GDM1 (cell line): Measurements from ENCODE around the gene DCAF4.

Source experiments
- DNase-seq: peaks from one replicate; lab custom pipeline; 2025; lab: John Stamatoyannopoulos, UW

The DCAF4 gene

DNA sequence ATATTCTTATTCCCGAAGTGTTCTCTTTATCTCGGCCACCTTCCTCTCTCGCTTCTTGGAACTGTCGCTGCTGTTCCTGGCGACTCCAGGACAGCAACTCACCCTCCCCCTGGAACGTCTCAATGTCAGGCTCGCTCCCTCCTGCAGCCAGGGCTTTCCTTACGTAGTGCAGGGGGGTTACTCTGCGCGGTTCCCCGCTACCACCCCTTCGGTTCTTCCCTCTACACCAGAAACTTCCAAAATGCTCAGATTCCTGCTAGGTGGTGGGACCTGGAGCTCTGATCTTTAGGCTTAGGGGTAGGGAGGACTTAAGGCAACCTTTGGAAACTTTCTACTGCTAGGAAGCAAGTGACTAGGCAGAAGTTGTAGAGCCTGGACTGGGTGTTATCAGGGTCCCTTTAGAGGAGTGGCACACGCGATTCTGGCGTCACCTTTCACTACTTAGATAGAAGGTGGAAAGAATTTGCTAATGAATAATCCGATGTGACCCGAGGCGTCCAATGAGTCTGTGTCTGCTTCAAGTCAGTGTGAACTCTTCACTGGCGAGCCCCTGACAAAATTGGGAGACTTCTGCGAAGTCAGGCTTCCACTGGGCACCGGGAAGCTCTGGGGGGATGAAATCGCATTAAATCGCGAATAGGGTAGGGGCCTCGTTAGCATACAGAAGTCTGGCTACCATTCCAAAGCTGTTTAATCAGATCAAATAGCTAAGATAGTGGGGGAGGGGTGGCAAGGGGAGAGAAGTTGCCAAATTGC lies 31.5 kb upstream of the DCAF4 start:
- no peak for DNase-seq

DNA sequence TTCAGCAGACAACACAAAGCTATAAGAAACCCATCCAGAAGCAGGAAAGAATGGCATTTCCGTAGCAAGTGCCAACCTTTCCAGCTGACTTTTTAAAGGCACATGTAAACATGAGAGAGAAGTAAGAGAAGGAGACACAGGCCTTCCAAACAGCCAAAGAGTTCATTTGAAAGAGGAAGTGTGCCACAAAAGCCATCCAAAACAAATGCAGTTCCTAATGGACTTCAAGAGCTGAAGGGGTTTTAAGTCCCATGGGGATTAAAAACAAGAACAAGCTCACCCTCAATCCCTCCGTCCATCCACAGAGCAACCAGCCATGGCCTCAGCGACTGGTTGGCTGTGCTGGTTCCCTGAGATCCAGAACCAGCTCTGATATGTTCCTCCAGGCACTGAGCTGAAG lies 27.8 kb upstream of the DCAF4 start:
- no peak for DNase-seq

DNA sequence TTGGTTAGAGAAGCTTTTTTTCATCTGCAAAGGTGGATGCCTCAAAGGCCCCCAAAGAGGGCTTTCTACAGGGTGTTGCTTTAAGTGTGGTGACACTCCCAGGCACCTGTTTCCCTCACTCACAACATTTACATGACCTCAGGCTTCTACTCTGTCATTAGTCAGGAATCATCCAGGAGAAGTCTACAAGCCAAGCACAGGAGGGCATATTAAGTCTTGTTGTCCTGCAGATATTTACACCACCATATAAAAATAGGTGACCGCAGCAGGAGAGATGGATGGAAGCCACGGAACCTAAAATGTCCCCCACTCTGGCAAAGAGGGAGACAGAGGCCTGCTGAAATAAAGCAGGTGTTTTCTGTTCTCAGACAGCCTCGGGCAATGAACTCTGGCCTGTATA lies 24.9 kb upstream of the DCAF4 start:
- no peak for DNase-seq

DNA sequence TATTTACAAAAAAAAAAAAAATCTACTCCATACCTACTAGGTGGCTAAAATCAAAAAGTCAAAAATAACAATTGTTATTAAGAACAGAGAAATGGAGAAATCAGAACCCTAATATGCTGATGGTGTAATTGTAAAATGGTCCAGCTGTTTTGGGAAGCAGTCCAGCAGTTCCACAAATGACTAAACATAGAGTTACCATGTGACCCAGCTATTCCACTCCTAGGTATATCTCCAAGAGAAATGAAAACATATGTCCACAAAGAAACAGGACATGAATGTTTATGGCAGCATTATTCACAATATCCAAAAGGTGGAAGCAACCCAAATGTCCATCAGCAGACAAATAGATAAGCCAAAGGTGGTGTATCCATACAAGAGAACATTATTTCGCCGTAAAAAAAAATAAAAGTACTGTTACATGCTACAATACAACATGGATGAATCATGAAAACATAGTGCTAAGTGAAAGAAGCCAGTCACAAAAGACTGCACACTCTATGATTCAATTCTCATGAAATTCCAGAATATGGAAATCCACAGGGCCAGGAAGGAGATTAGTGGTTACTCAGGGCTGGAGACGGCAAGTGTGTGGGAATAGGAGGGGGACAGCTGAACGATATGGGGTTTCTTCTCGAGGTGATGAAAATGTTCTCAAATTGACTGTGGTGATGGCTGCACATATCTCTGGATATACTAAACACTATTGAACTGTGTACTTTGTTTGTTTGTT lies 23.3 kb upstream of the DCAF4 start:
- DNase-seq: no peak

- DNase-seq: no peak
These were observed 22.5 kb upstream of the DCAF4 start for GRCh38 chr14:72903716-72904115.

GRCh38 chr14:72904218-72904617 lies 22.0 kb upstream of the DCAF4 start:
- no peak for DNase-seq

- DNase-seq: peak; percentile 37
These were observed 21.3 kb upstream of the DCAF4 start for GRCh38 chr14:72904840-72905561.

GRCh38 chr14:72906316-72906715 lies 19.9 kb upstream of the DCAF4 start:
- DNase-seq: no peak

DNA sequence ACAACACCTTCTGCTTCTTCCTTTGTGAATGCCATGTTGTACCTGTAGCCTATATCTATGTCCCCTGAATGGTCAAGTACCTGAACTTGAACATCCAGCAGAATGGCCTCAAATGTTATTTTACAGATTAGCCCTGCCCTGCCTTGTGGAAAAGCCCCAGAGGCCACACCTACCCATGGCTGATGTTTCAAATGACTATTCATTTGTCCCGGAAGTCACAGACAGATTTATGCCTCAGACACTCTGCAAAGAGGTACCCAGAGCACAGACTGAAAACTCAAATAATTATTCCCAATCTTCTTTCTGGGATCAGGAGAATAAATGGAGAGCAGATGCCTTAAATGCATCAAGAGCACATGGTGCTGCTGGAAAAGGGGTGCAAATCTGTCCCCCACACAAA lies 19.4 kb upstream of the DCAF4 start:
- no peak for DNase-seq

GRCh38 chr14:72907886-72908285 lies 18.4 kb upstream of the DCAF4 start:
- no peak for DNase-seq

- DNase-seq: no peak
These were observed 17.1 kb upstream of the DCAF4 start for GRCh38 chr14:72909163-72909562.

DNA sequence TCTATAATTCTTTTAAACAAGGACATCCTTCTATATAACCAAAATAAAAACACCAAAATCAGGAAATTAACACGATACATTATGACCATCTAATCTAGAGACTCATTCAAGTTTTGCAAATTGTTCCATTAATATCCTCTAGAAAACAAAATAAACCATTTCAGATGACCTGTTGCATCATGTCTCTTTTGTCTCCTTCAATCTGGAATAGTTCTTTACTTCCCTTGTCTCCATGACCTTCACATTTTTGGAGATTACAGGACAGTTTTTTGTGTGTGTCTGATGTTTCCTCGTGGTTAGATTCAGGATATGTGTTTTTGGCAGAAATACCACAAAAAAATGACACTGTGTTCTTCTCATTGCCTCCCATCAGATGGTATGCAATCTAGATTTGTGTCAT lies 12.5 kb upstream of the DCAF4 start:
- DNase-seq: no peak

- no peak for DNase-seq
These were observed 10.1 kb upstream of the DCAF4 start for GRCh38 chr14:72916174-72916573.

GRCh38 chr14:72917094-72917802 lies 9.0 kb upstream of the DCAF4 start:
- no peak for DNase-seq

DNA sequence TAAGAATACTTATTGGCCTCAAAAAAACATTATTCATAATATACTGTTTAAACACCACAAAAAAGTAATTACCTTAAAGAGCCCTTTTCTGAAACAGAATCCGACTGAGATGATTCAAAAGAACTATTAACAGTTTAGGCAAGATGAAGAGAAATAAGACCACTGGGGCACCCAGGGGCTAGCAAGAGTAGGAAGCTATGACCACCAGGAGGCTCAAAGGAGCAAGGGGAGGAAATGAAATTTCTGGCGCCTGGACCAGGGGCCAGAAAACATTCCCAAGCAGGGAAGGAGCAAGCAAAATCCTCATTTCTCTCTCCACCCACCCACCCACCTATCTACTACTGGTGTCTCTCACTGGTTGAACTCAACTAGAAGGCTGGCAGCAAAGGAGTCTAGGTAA lies 6.3 kb upstream of the DCAF4 start:
- DNase-seq: no peak

DNA sequence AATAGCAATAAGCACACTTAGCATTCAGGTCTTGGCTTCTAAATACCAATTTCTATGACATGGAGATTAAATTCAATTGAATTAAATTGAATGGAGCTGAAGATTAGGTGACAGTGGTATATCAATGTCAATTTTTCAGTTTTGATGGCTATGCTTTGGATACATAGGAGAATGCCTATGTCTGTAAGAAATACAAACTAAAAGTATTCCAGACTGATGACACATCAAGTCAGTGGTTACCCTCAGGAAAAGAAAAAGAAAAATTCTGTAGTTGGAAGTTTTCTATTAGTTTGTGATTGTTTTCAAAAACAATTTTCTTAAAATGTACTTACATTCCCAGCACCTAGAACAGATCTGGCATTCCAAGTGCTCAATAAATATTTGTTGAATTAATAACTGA lies 4.9 kb upstream of the DCAF4 start:
- no peak for DNase-seq

DNA sequence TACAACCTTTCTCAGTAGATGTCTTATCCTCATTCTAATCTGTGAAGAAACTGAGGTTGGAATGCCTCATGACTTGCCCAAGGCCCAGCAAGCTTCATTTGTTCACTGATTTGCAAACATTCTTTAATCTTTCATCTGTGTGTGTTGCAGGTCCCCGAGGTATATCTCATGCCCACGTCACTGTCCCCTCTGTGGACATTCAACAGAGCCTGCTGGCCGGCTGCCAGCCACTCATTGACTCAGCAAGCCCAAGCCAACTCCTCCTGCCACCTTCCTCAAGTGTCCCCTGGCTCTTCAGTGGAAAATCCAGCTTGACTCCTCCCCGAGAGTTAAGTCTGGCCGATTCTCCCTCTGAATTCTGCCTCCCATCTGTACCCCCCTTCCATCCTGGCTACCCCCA lies 1.9 kb upstream of the DCAF4 start:
- DNase-seq: no peak

- no peak for DNase-seq
These were observed 999 bp upstream of the DCAF4 start for GRCh38 chr14:72925171-72925759.

DNA sequence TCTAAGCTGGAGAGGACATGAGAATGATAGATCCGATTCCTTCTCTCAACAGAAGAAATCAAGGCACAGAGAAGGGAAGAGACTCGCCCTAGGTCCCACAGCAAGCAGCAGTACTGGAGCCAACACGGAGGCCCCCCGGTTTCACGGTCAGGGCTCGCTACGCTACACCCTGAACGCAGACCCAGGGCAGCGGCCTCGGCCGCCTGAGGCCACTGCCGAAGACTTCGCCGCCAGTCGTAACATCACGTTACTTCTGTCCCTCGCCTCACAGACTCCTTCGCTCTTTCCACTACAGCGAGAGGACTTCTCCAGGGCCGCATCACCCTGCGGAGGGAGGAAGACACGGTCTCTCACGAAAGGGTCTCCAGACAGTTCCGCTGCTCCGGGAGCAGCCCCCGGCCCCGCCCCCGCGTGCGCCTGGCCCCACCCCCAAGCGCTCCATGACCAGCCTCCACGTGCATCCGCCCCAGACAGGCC lies 411 bp upstream of the DCAF4 start:
- no peak for DNase-seq

DNA sequence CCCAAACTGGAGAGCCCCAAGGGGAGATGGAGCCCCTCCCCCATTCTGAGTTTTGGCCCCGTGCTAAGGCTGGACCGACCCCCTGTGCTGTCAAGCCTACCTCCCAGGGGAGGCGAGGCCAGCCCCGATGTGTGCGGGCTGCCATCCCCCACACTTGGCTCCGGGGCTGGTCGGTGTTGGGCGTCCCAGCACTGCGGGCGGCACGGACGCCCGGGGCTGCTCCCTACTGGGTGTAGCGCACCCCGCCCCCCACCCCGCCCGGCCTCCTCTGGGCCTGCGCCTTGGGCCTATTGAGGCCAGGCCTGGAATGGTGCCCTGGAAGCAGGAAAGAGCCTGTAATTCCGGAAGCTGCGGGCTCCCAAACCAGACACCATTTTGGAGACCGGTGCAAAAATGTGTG lies 2.6 kb downstream of the DCAF4 start:
- DNase-seq: no peak

GRCh38 chr14:72929316-72930080 lies 3.2 kb downstream of the DCAF4 start:
- no peak for DNase-seq
